ENCODE results near the gene PCOLCE2. TPM values are rescaled to one million over a fixed set of nuclear protein-coding genes. Genes with fewer than 3 reads are reported as not detected.

The PCOLCE2 gene
- total and polyA plus RNA-seq, 12 donors, result 49.9 to 143 (median 69.6) TPM

GRCh38 chr3:142916605-142917004 lies 27.7 kb upstream of the PCOLCE2 start:
- no peaks in the 10 kb centered on the region for H3K9me3 ChIP-seq
- H3K27ac ChIP-seq, result no peak overlapping the region
- H3K4me3 ChIP-seq, result no peak overlapping the region
- 70 to 71% methylated on average over 2 of the region's 2 CpGs for WGBS, 2 donors
- no peaks in the 10 kb centered on the region for H3K36me3 ChIP-seq
- peaks cover 0 to 27% (median 17%) of the 10 kb centered on the region in 9 donors for H3K4me1 ChIP-seq
- H3K27me3 ChIP-seq, result no peaks in the 10 kb centered on the region
- intact Hi-C loops (cut with DNase I), result no loop called here
- ATAC-seq (no peak), DNase-seq (no peak)
- no peak for TF ChIP-seq CTCF (IDR thresholded peaks at IDR 0.05)

- Histone ChIP-seq H3K9me3 (no peaks in the 10 kb centered on the region), H3K4me1 (peaks cover 0 to 37% (median 20%) of the 10 kb centered on the region in 9 donors), H3K27ac (no peak overlapping the region), H3K27me3 (no peaks in the 10 kb centered on the region), H3K4me3 (no peak overlapping the region), H3K36me3 (no peaks in the 10 kb centered on the region)
- DNase-seq (no peak), ATAC-seq (no peak)
- WGBS, 2 donors, result 78 to 90% methylated on average over 3 of the region's 3 CpGs
- TF ChIP-seq CTCF (IDR thresholded peaks at IDR 0.05), result no peak
- intact Hi-C loops (cut with DNase I), result no loop called here
Measured at GRCh38 chr3:142915636-142916035, 26.8 kb upstream of the PCOLCE2 start.

DNA sequence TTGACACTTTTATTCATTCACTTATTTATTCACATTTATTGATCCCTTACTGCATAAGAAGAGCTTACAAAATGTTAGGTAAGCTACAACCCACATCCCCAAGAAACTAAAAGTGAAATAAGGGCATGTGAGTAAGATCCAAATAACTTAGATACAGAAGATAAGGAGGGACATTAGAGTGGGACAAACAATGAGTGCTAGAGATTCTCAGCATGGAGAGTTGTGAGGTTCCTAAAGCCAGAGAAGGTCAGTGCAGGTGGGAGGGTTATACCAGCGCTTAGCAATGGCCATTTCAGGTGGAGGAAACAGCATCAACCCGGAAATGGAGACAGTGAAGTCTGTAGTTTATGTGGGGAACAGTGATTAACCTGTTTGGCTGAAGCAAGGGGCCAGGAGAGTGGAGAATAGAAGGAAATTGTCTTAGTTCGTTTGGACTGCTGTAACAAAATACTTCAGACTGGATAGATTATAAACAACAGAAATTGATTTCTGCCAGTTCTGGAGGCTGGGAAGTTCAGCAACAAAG lies 25.5 kb upstream of the PCOLCE2 start:
- intact Hi-C loops (cut with DNase I), result no loop called here

GRCh38 chr3:142913432-142913831 lies 24.5 kb upstream of the PCOLCE2 start:
- Histone ChIP-seq H3K4me1 (peaks cover 3 to 56% (median 27%) of the 10 kb centered on the region in 9 donors), H3K4me3 (no peak overlapping the region), H3K27ac (peak overlapping the region; percentile 5 to 77 (median 60)), H3K36me3 (no peaks in the 10 kb centered on the region), H3K27me3 (no peaks in the 10 kb centered on the region), H3K9me3 (no peaks in the 10 kb centered on the region)
- intact Hi-C loops (cut with DNase I), result no loop called here
- DNase-seq (no peak), ATAC-seq (no peak)
- no peak for TF ChIP-seq CTCF (IDR thresholded peaks at IDR 0.05)
- 57 to 66% methylated on average over 1 of the region's 1 CpG for WGBS, 2 donors

More for the DNA sequence above, 25.5 kb upstream of the PCOLCE2 start:
- ATAC-seq, result no peak
- Histone ChIP-seq H3K4me1 (peaks cover 2 to 50% (median 27%) of the 10 kb centered on the region in 9 donors), H3K9me3 (no peaks in the 10 kb centered on the region), H3K4me3 (no peak overlapping the region), H3K27me3 (no peaks in the 10 kb centered on the region), H3K36me3 (no peaks in the 10 kb centered on the region), H3K27ac (peak overlapping the region in 1 of 10 donors; percentile 65)
- no peak for TF ChIP-seq CTCF (IDR thresholded peaks at IDR 0.05)
- 56 to 59% methylated on average over 3 of the region's 3 CpGs for WGBS, 2 donors
- DNase-seq, result no peak

Data from heart right ventricle (tissue), 16 donors.